ENCODE results near the gene TNF.

DNA sequence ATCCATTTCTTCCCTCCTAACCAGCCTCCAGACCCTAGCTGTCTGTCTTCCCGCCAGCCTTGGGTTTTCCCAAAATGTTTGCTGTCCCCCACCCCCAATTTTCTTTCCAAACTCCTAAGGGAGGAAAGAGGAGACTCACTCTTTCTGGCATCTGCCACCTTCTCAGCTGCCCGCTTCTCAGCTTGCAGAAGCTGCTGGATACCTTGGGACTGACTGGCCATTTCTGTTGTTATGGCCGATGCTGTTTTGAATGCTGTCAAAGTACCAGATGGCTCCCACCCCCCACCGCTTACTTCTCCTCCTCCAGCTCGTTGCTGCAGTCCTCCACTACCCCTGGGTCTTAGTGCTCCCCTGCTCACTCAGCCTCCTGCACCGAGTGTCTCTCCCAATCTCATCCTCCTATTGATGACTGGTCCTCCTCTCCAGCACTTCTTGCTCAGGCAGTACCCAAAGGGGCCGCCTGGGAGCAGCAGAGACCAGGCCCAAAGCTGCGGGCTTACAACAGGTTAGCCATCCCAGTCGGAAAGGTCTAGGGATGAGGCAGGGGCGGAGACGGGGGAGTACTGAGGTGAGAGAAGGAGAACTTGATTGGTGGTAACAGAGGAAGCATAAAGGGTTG lies 28.9 kb upstream of the TNF start, which contains the start of gene ATP6V1G2:
- peak; percentile 9 for TF ChIP-seq POLR2A (IDR thresholded peaks at IDR 0.05)
- TF ChIP-seq, protein P1, sequence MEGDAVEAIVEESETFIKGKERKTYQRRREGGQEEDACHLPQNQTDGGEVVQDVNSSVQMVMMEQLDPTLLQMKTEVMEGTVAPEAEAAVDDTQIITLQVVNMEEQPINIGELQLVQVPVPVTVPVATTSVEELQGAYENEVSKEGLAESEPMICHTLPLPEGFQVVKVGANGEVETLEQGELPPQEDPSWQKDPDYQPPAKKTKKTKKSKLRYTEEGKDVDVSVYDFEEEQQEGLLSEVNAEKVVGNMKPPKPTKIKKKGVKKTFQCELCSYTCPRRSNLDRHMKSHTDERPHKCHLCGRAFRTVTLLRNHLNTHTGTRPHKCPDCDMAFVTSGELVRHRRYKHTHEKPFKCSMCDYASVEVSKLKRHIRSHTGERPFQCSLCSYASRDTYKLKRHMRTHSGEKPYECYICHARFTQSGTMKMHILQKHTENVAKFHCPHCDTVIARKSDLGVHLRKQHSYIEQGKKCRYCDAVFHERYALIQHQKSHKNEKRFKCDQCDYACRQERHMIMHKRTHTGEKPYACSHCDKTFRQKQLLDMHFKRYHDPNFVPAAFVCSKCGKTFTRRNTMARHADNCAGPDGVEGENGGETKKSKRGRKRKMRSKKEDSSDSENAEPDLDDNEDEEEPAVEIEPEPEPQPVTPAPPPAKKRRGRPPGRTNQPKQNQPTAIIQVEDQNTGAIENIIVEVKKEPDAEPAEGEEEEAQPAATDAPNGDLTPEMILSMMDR (IDR thresholded peaks at IDR 0.05) = peak; percentile 95 to 99 (median 98)

Measured in prostate gland (tissue), 2 donors.